Measurements from ENCODE around the gene NGF. TPM values are rescaled to one million over a fixed set of nuclear protein-coding genes. Genes with fewer than 3 reads are reported as not detected.
A peak's percentile ranks its signal among the peaks of the same experiment; 100 is the strongest.
"Not testable (repeated sequence)": the region's sequence is repeated elsewhere in the genome, so short reads cannot be mapped to it uniquely, and the experiment has no call there.

NGF gene
- total RNA-seq, result 14.8 and 19.6 TPM in 2 replicates
- long read RNA-seq, transcript NGF-201 (3 exons, 1,047 nt), result major isoform, 15 of 25 reads
- long read RNA-seq, partial matches to known transcripts, result 1 of 25 reads
- long read RNA-seq, other reads (novel, unspliced or antisense), result 9 of 25 reads

- TF ChIP-seq, protein P1, sequence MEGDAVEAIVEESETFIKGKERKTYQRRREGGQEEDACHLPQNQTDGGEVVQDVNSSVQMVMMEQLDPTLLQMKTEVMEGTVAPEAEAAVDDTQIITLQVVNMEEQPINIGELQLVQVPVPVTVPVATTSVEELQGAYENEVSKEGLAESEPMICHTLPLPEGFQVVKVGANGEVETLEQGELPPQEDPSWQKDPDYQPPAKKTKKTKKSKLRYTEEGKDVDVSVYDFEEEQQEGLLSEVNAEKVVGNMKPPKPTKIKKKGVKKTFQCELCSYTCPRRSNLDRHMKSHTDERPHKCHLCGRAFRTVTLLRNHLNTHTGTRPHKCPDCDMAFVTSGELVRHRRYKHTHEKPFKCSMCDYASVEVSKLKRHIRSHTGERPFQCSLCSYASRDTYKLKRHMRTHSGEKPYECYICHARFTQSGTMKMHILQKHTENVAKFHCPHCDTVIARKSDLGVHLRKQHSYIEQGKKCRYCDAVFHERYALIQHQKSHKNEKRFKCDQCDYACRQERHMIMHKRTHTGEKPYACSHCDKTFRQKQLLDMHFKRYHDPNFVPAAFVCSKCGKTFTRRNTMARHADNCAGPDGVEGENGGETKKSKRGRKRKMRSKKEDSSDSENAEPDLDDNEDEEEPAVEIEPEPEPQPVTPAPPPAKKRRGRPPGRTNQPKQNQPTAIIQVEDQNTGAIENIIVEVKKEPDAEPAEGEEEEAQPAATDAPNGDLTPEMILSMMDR (IDR thresholded peaks at IDR 0.05), result no peak
- H3K27ac Mint-ChIP-seq (ENCODE audit: unreplicated experiment), result peak within 1 kb of the TSS; percentile 85
- DNase-seq (ENCODE audit: extremely low spot score, unreplicated experiment), result peak; percentile 85
- no peaks in the 10 kb centered on the region for H3K36me3 Mint-ChIP-seq (ENCODE audit: unreplicated experiment)
- H3K4me1 Mint-ChIP-seq (ENCODE audit: unreplicated experiment), result peaks cover 60% of the 10 kb centered on the region
- peak within 1 kb of the TSS; percentile 92 for H3K4me3 Mint-ChIP-seq (ENCODE audit: unreplicated experiment)
- H3K9me3 Mint-ChIP-seq (ENCODE audit: unreplicated experiment), result no peaks in the 10 kb centered on the region
- no peaks in the 10 kb centered on the region for H3K27me3 Mint-ChIP-seq (ENCODE audit: unreplicated experiment)
These were observed at the start of gene NGF for GRCh38 chr1:115337633-115338456. Gene NGF (minus strand): TSS chr1:115338249. CDS start chr1:115286795, 51,454 bp downstream.

- H3K9me3 Mint-ChIP-seq (ENCODE audit: unreplicated experiment), result peaks cover 15% of the 10 kb centered on the region
- not testable (repeated sequence) for H3K4me3 Mint-ChIP-seq (ENCODE audit: unreplicated experiment); DNase-seq (ENCODE audit: extremely low spot score, unreplicated experiment); H3K27me3 Mint-ChIP-seq (ENCODE audit: unreplicated experiment); H3K27ac Mint-ChIP-seq (ENCODE audit: unreplicated experiment); H3K4me1 Mint-ChIP-seq (ENCODE audit: unreplicated experiment); H3K36me3 Mint-ChIP-seq (ENCODE audit: unreplicated experiment)
These were observed 45.4 kb upstream of the NGF start for GRCh38 chr1:115383455-115383854.

- TF ChIP-seq, protein P1 (IDR thresholded peaks at IDR 0.05), result no peak
- H3K4me3 Mint-ChIP-seq (ENCODE audit: unreplicated experiment), result no peak overlapping the region
- H3K27ac Mint-ChIP-seq (ENCODE audit: unreplicated experiment), result no peak overlapping the region
- no peaks in the 10 kb centered on the region for H3K27me3 Mint-ChIP-seq (ENCODE audit: unreplicated experiment)
- H3K36me3 Mint-ChIP-seq (ENCODE audit: unreplicated experiment), result no peaks in the 10 kb centered on the region
- H3K9me3 Mint-ChIP-seq (ENCODE audit: unreplicated experiment), result peaks cover 5% of the 10 kb centered on the region
- no peak for DNase-seq (ENCODE audit: extremely low spot score, unreplicated experiment)
- peaks cover 8% of the 10 kb centered on the region for H3K4me1 Mint-ChIP-seq (ENCODE audit: unreplicated experiment)
These were observed 41.9 kb upstream of the NGF start for GRCh38 chr1:115379943-115380342.

DNA sequence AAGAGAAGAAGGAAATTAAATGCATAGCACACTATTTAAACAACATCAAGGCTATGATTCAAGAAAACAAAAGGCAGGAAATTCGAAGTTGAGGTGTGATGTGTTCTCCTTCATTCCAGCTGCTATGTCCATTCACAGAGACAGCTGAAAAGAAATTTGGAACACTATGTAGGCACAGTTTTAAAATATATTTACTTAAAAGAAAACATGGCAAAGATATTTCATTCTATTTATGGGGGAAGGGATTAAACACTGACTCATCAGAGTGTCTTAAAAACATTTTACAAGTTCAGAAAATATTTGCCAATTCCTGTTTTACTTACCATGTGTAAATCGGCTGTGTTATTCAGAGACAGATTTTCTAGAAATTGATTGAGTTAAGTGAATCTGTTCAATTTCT, 39.4 kb upstream of the NGF start:
- peak overlapping the region; percentile 46 for H3K27ac Mint-ChIP-seq (ENCODE audit: unreplicated experiment)
- DNase-seq (ENCODE audit: extremely low spot score, unreplicated experiment), result no peak
- TF ChIP-seq, protein P1 (IDR thresholded peaks at IDR 0.05), result no peak
- no peak overlapping the region for H3K4me3 Mint-ChIP-seq (ENCODE audit: unreplicated experiment)
- no peaks in the 10 kb centered on the region for H3K27me3 Mint-ChIP-seq (ENCODE audit: unreplicated experiment)
- H3K36me3 Mint-ChIP-seq (ENCODE audit: unreplicated experiment), result no peaks in the 10 kb centered on the region
- H3K9me3 Mint-ChIP-seq (ENCODE audit: unreplicated experiment), result no peaks in the 10 kb centered on the region
- peaks cover 8% of the 10 kb centered on the region for H3K4me1 Mint-ChIP-seq (ENCODE audit: unreplicated experiment)

- Mint-ChIP-seq H3K36me3 (ENCODE audit: unreplicated experiment) (no peaks in the 10 kb centered on the region), H3K27me3 (ENCODE audit: unreplicated experiment) (no peaks in the 10 kb centered on the region), H3K4me1 (ENCODE audit: unreplicated experiment) (peaks cover 3% of the 10 kb centered on the region), H3K4me3 (ENCODE audit: unreplicated experiment) (no peak overlapping the region), H3K9me3 (ENCODE audit: unreplicated experiment) (no peaks in the 10 kb centered on the region), H3K27ac (ENCODE audit: unreplicated experiment) (no peak overlapping the region)
- no peak for DNase-seq (ENCODE audit: extremely low spot score, unreplicated experiment)
- TF ChIP-seq, protein P1 (IDR thresholded peaks at IDR 0.05), result no peak
These were observed 36.5 kb upstream of the NGF start for GRCh38 chr1:115374598-115374997.
